ENCODE results near the gene PDGFC.

Gene PDGFC

GRCh38 chr4:156981262-156981769 is 9.7 kb upstream of the PDGFC start:
- no peak for TF ChIP-seq CTCF (conservative IDR thresholded peaks at IDR 0.05; ENCODE audit: low read depth, low read length)
- Histone ChIP-seq H3K4me1 (ENCODE audit: low read depth, poor library complexity, severe bottlenecking) (no peaks in the 10 kb centered on the region), H3K4me2 (no peak overlapping the region), H2AFZ (ENCODE audit: low read depth) (no peak overlapping the region), H3K27me3 (ENCODE audit: insufficient read depth, low read depth) (no peaks in the 10 kb centered on the region), H3K27ac (no peak overlapping the region), H3K79me2 (ENCODE audit: insufficient read depth, low read depth) (no peaks in the 10 kb centered on the region), H4K20me1 (ENCODE audit: insufficient read depth) (no peaks in the 10 kb centered on the region), H3K36me3 (ENCODE audit: insufficient read depth) (no peaks in the 10 kb centered on the region), H3K9ac (no peak overlapping the region), H3K4me3 (IDR thresholded peaks at IDR 0.05; ENCODE audit: insufficient read depth, low read depth, low read length) (no peak overlapping the region)

GRCh38 chr4:156977435-156978160 is 6.0 kb upstream of the PDGFC start:
- H3K36me3 ChIP-seq (ENCODE audit: insufficient read depth): no peaks in the 10 kb centered on the region
- H3K27me3 ChIP-seq (ENCODE audit: insufficient read depth, low read depth): no peaks in the 10 kb centered on the region
- no peak overlapping the region for H3K9ac ChIP-seq
- no peak overlapping the region for H2AFZ ChIP-seq (ENCODE audit: low read depth)
- no peak overlapping the region for H3K4me2 ChIP-seq
- H3K27ac ChIP-seq: no peak overlapping the region
- peaks cover 28% of the 10 kb centered on the region for H3K4me1 ChIP-seq (ENCODE audit: low read depth, poor library complexity, severe bottlenecking)
- no peak overlapping the region for H3K4me3 ChIP-seq (IDR thresholded peaks at IDR 0.05; ENCODE audit: insufficient read depth, low read depth, low read length)
- TF ChIP-seq CTCF (conservative IDR thresholded peaks at IDR 0.05; ENCODE audit: low read depth, low read length): no peak
- no peaks in the 10 kb centered on the region for H4K20me1 ChIP-seq (ENCODE audit: insufficient read depth)
- no peaks in the 10 kb centered on the region for H3K79me2 ChIP-seq (ENCODE audit: insufficient read depth, low read depth)

- H3K4me3 ChIP-seq (IDR thresholded peaks at IDR 0.05; ENCODE audit: insufficient read depth, low read depth, low read length): no peak overlapping the region
- H3K36me3 ChIP-seq (ENCODE audit: insufficient read depth): no peaks in the 10 kb centered on the region
- H4K20me1 ChIP-seq (ENCODE audit: insufficient read depth): no peaks in the 10 kb centered on the region
- H3K4me1 ChIP-seq (ENCODE audit: low read depth, poor library complexity, severe bottlenecking): peaks cover 30% of the 10 kb centered on the region
- no peaks in the 10 kb centered on the region for H3K79me2 ChIP-seq (ENCODE audit: insufficient read depth, low read depth)
- no peak overlapping the region for H3K27ac ChIP-seq
- H3K4me2 ChIP-seq: no peak overlapping the region
- no peak overlapping the region for H3K9ac ChIP-seq
- no peaks in the 10 kb centered on the region for H3K27me3 ChIP-seq (ENCODE audit: insufficient read depth, low read depth)
- H2AFZ ChIP-seq (ENCODE audit: low read depth): no peak overlapping the region
- no peak for TF ChIP-seq CTCF (conservative IDR thresholded peaks at IDR 0.05; ENCODE audit: low read depth, low read length)
Measured at GRCh38 chr4:156976147-156976546, 4.5 kb upstream of the PDGFC start.

GRCh38 chr4:156975686-156976085 is 4.1 kb upstream of the PDGFC start:
- Histone ChIP-seq H3K27ac (no peak overlapping the region), H3K4me1 (ENCODE audit: low read depth, poor library complexity, severe bottlenecking) (peaks cover 30% of the 10 kb centered on the region), H4K20me1 (ENCODE audit: insufficient read depth) (no peaks in the 10 kb centered on the region), H2AFZ (ENCODE audit: low read depth) (no peak overlapping the region), H3K36me3 (ENCODE audit: insufficient read depth) (no peaks in the 10 kb centered on the region), H3K4me2 (no peak overlapping the region), H3K4me3 (IDR thresholded peaks at IDR 0.05; ENCODE audit: insufficient read depth, low read depth, low read length) (no peak overlapping the region), H3K79me2 (ENCODE audit: insufficient read depth, low read depth) (no peaks in the 10 kb centered on the region), H3K27me3 (ENCODE audit: insufficient read depth, low read depth) (no peaks in the 10 kb centered on the region), H3K9ac (no peak overlapping the region)
- no peak for TF ChIP-seq CTCF (conservative IDR thresholded peaks at IDR 0.05; ENCODE audit: low read depth, low read length)
